HG03139 (cell line): Measurements from ENCODE around the gene NUAK1.

ENCODE experiments used
- ATAC-seq: cut with Tn5 transposase; IDR thresholded peaks from one replicate; pipeline ENCODE4 v1.9.1; 2021; ENCODE audit not compliant: unreplicated experiment

Gene NUAK1

GRCh38 chr12:106085213-106085612 lies 53.5 kb downstream of the NUAK1 start:
- no peak for ATAC-seq

GRCh38 chr12:106084759-106085158 lies 54.0 kb downstream of the NUAK1 start:
- no peak for ATAC-seq

GRCh38 chr12:106084014-106084671 lies 54.6 kb downstream of the NUAK1 start:
- ATAC-seq = no peak

- ATAC-seq = no peak
Observed at GRCh38 chr12:106082216-106083175, 56.3 kb downstream of the NUAK1 start.

GRCh38 chr12:106081606-106082005 lies 57.1 kb downstream of the NUAK1 start:
- ATAC-seq = no peak

- ATAC-seq = no peak
Observed at GRCh38 chr12:106080791-106081170, 58.0 kb downstream of the NUAK1 start.

GRCh38 chr12:106080041-106080790 lies 58.5 kb downstream of the NUAK1 start:
- ATAC-seq = no peak

GRCh38 chr12:106079148-106079738 lies 59.5 kb downstream of the NUAK1 start:
- ATAC-seq = no peak

- ATAC-seq = no peak
Observed at GRCh38 chr12:106078358-106079010, 60.3 kb downstream of the NUAK1 start.

- no peak for ATAC-seq
Observed at GRCh38 chr12:106074706-106075392, 63.9 kb downstream of the NUAK1 start.

GRCh38 chr12:106074361-106074705 lies 64.4 kb downstream of the NUAK1 start:
- no peak for ATAC-seq

GRCh38 chr12:106073179-106073578 lies 65.6 kb downstream of the NUAK1 start:
- no peak for ATAC-seq

- no peak for ATAC-seq
Observed at GRCh38 chr12:106072751-106073150, 66.0 kb downstream of the NUAK1 start.

GRCh38 chr12:106071686-106072085 lies 67.1 kb downstream of the NUAK1 start:
- no peak for ATAC-seq

- no peak for ATAC-seq
Observed at GRCh38 chr12:106070611-106071010, 68.1 kb downstream of the NUAK1 start.

- no peak for ATAC-seq
Observed at GRCh38 chr12:106070147-106070546, 68.6 kb downstream of the NUAK1 start.

GRCh38 chr12:106068296-106068695 lies 70.5 kb downstream of the NUAK1 start:
- no peak for ATAC-seq

- ATAC-seq = no peak
Observed at GRCh38 chr12:106067606-106068205, 71.0 kb downstream of the NUAK1 start.

- ATAC-seq = no peak
Observed at GRCh38 chr12:106066726-106067325, 71.9 kb downstream of the NUAK1 start.
